ENCODE results near the gene BEGAIN.

Gene BEGAIN

DNA sequence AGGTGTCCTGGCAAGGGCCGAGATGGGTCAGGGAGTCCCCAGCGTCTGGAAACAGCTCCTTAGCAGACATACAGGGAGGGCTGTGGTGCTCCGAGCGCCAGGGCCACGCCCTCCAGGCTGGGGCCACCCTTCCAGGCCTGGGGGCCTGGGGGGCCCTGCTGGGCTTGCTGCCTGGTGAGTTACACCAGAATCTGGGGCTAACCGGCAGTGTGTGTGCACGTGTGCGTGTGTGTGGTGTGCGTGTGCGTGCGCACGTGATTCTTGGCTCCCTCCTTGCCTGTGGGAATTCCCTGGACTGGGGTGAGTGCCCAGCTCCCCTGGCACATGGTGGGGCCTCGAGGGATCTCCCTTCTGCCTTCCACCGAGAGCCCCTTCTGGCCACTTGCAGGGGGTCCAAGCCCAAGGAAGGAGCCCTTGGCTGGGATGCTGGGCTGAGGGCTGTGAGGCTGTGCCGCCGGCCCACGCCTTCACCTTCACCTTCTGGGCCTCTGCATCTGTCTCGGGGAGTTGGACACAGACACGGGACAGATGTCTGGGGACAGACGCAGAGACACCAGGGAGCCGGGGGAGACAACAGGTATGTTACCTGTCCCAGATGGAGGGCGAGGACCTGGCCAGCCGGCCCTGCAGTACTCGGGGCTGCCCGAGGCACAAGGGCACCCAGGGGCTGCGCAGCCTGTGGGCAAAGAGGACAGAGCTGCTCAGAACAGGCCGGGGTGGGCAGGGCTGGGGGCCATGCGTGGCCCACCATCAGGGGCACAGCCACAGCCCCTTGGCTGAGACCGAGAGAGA lies 37.2 kb downstream of the BEGAIN start:
- no peak for DNase-seq (ENCODE audit: low read depth in 2 of 2)

DNA sequence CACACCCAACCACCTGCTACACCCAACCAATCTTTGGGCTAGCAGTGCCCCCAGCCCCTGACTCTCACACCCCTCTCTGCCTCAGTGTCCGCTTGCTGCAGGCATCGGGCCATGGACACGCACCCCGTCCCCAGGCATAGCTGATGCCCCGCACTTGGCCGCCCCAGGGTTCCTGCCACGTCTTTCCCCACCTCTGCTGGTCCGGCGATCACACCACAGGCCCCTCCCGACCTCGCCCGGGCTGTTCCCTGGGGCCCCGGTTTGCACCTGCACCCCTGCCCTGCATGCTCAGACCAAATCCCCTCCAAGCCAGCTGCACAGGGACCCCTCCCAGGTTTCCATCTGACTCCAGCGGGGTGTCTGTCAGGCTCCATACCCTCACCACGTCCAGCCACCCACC lies 38.3 kb downstream of the BEGAIN start:
- DNase-seq (ENCODE audit: low read depth in 2 of 2), result no peak

DNA sequence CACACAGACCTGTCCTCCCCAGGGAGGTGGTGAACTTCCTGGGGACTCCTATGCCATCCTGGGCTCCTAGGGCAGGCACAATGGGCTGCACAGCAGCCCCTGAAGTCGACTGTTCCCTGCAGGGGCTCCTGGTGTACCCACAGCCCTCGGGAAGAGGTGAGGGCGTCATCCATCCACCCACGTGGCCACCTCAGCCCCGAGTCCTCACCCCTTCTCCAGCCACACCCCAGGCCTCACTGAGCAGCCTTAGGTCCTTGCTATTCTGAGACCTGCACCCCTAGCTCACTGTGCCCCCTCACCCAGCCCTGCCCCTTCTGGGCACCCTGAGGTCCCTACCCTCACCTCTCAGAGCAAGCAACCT lies 38.9 kb downstream of the BEGAIN start:
- no peak for DNase-seq (ENCODE audit: low read depth in 2 of 2)

DNA sequence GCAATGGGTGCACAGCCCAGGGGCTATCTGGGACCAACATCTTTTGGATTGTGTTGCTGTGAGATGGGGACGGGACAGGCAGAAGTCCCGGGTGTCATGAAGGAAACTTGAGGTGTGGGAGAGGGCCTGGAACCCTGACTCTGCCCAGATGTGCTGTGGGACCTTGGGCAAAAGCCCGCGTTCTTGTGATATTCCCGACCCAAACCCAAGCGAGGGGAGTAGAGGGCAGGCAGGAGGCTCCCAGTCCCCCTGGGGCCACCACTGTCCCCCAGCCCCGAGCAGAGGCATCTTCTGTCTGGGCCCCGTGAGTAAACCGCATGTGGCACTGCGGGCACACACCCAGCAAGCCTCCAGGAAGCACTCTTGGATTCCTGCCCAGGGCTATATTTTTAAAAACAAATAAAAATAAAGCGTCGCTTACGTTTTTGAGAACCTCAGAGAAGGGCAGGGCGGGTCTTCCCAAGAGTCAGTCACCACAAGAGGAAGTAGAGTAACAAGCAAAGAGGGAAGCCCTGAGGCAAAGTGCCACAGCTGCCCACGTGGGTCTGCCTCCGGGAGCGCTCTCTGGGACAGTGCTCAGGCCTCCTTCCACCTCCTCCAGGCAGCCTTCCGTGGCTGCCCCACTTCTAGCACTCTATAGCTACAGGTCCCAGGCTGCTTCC lies 39.5 kb downstream of the BEGAIN start:
- DNase-seq (ENCODE audit: low read depth in 2 of 2), result peak in 1 of 2 donors; percentile 25

DNA sequence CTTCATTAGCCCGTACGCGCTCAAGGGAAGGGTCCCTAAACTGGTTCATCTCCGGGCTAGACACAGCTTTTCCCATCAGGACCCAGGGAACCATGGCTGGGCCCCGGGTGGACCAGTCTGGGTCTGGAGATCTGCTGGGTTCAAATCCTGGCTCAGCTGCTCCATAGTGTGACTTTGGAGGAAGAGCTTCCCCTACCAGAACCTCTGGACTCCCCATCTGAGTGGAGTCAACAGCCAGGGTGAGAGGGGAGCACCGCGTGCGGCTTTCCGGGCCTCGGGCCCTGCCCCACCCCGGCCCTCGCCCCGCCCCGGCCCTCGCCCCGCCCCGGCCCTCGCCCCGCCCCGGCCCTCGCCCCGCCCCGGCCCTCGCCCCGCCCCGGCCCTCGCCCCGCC lies 41.2 kb downstream of the BEGAIN start:
- DNase-seq (ENCODE audit: low read depth in 2 of 2), result peak in 1 of 2 donors; percentile 14

GRCh38 chr14:100545359-100545758 lies 41.9 kb downstream of the BEGAIN start:
- DNase-seq (ENCODE audit: low read depth in 2 of 2), result no peak

DNA sequence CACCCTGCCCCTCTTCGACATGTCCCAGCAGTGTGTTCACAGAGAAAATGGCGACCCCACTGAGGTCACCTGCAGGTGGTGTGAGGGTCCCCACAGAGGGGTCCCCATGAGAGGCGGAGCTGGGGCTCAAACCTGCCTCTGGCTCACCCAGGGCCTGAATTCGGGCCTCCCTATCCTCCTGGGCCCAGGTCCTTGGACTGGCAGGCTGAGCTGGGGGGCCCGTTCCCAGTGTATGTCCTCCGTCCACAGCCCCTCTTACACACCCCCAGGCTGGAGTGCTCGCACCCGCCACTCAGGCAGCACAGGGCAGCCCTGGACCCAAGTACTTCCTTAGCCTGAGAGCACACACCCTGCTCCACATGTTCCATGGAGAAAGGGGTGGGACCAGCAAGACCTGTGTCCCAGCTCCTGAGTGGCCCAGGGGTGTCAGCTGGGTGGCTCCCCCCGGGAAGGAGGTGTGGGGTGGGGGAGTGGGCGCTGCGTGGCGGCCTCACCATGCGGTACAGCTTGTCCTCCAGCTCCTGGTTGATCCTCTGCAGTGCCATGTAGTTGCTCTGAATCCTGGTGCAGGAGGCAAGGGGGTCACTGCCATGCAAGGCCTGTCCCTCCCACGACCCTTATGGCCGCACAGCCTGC lies 42.6 kb downstream of the BEGAIN start:
- DNase-seq (ENCODE audit: low read depth in 2 of 2), result no peak

- DNase-seq (ENCODE audit: low read depth in 2 of 2), result no peak
Measured at GRCh38 chr14:100543471-100544455, 43.5 kb downstream of the BEGAIN start.

DNA sequence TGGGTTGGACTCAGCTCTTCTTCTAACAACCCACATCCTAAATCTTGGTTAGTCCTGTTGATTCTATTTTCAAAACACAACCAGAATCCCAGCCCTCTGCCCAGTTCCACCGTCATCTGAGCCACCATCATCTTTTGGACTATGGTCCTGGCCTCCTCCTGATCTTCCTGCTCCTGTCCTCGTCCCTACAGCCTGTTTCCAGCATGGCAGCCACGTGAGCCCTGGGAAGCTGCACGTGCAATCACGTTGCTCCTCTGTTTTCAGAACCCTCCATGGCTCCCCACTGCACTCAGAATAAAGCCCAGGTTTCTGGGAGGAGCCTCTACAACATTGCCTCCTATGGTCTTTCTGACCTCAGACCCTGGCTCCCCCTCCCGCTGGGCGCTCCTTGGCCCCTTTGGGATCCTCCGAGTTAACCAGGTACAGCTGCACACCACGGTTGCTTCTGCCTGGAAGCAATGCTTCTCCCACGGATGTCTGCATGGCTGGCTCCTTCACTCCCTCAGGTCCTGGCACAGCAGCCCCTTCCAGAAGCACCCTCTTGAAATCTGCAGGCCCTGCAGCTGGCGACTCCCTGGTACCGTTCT lies 44.5 kb downstream of the BEGAIN start:
- no peak for DNase-seq (ENCODE audit: low read depth in 2 of 2)

DNA sequence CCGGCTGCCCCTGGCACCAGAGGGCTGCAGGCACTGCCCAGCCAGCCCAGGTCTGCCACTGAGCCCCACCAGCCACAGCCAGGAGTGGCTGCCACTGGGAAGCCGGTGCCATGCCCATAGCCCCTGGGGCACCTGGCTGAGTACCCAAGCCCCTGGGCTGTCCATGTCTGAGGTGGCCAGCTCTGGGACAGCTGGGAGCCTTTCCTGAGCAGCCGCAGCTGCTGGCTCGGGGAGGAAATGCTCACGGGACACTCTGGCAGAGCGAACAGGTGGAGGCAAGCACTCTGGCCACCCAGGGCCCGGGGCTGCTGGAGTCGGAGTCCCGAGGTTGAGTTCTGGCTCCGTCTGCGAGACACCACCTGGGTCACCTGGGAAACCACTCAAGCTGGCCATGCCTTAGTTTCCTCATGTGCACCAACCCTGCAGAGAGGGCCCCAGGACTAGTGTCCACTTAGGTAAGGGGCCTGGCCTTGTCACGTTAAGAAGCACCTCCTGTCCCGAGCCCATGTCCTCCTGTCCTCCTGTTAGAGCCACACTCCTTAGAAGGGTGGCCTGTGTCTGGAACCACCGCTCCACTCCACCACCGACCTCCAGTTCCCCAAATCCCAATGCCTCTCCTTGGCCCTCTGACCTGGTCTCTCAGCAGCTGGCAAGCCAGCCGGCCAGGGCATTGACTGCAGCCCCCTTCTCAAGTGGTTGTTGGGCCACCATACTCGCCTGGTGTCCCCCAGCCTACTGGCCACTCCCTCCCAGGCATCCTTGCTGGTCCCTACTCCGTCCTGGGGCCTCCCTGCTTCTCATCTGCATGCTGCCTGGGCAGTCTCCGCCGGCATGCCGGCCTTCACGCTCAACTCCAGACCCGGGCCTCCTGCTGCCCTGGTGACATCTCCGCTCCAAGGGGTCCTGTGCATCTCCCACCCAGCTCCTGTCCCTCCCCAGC lies 45.3 kb downstream of the BEGAIN start:
- DNase-seq (ENCODE audit: low read depth in 2 of 2), result no peak

- DNase-seq (ENCODE audit: low read depth in 2 of 2), result no peak
Measured at GRCh38 chr14:100540926-100541620, 46.1 kb downstream of the BEGAIN start.

- DNase-seq (ENCODE audit: low read depth in 2 of 2), result no peak
Measured at GRCh38 chr14:100540141-100540925, 46.9 kb downstream of the BEGAIN start.

DNA sequence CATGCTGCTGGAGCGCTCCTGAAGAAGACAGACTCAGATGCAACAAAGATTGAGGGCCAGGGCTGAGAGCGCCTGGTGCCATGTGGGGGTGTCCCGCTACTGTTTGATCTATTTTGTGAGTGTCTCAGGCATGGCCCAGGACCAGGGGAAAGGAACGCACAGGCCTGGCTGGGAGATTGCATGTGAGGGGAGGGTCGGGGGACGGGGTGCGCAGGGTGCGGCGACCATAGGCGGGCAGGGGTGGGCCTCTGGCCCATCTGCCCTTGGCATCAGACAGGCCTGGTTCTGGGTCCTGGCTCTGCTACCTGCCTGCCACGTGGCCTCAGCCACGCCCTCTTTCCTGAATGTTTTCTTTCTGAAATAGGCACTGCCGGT lies 47.5 kb downstream of the BEGAIN start:
- no peak for DNase-seq (ENCODE audit: low read depth in 2 of 2)

- no peak for DNase-seq (ENCODE audit: low read depth in 2 of 2)
Measured at GRCh38 chr14:100539003-100539660, 48.1 kb downstream of the BEGAIN start.

DNA sequence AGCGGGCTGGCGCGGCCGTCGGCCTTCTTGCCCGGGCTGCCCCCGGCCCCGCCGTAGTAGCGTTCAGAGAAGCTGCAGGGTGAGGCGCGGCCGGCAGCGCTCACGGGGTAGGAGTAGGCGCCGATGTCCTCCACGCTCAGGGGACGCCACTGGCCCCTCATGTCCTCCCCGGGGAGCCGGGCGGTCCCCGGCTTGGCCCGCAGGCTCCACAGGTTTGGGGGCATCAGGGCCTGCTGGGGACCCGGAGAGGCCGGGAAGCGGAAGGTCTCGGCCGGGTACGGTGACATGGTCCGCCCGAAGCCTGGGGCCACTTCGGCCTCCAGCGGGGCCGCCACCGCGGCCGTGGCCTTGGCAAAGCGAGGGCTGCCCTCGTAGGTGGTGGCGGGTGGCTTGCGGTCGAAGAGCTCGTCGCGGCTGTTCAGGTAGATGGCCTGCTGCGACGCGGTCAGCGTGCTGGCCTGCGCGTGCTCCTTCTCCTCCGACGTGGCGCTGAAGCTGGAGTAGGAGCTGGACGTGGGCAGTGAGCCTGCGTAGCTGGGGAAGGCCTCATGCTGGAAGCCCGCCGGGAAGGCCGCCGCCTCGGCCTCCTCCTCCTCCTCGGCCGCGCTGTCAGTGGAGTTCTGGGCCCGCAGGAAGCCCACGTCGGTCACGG lies 48.7 kb downstream of the BEGAIN start:
- DNase-seq (ENCODE audit: low read depth in 2 of 2), result no peak

DNA sequence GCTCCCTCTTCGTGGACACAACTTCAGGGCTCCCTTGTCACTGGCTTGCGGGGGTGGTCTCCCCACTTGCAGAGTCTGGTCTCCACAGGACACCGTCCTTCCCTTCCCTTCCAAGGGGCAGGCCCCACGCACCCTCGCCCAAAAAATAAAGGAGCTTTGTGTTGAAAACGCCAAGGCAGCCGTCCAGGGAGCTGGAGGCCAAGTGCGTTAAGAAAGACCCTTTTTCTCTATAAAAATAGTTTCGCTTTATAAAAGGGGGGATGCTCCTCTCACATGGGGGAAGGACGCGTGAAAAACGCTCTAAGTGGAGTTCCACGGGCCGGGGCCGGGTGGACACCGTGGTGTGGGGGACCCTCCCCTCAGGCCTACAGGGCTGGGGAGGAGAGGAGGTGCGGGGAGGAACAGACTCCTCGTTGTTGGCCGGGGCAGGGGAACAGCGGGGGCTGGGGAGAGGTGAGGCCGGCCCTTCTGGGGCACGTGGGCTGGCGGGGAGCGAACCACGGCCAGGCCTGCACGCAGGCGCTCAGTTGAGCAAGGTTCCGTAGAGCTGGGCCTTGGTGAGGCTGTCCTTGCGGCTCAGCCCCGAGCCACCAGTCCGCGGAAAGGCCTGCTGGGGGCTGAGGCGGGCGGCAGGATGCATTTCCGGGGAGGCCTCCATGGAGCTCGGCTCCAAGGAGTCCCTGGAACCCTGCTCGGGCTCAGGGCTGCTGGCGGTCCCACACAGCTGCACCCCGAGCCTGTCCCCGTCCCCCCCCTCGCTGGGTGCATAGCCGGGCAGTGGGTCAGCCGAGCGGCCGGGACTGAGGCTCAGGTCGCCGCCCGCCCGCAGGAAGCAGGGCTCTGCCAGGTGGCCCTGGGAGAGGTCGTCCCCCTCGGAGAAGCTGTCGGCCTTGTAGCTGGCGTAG lies 49.5 kb downstream of the BEGAIN start:
- no peak for DNase-seq (ENCODE audit: low read depth in 2 of 2)

All from stimulated activated CD8-positive, alpha-beta memory T cell treated with anti-CD3 and anti-CD28 coated beads, Interleukin-7, amount 100 ng/mL, for 1 hour (primary cell).